ENCODE data around the gene ARVCF. TPM values are rescaled to one million over a fixed set of nuclear protein-coding genes. Genes with fewer than 3 reads are reported as not detected.

The ARVCF gene
- total RNA-seq, 4 donors from 2014 or later, result 10.7 to 21.2 (median 18.4) TPM

DNA sequence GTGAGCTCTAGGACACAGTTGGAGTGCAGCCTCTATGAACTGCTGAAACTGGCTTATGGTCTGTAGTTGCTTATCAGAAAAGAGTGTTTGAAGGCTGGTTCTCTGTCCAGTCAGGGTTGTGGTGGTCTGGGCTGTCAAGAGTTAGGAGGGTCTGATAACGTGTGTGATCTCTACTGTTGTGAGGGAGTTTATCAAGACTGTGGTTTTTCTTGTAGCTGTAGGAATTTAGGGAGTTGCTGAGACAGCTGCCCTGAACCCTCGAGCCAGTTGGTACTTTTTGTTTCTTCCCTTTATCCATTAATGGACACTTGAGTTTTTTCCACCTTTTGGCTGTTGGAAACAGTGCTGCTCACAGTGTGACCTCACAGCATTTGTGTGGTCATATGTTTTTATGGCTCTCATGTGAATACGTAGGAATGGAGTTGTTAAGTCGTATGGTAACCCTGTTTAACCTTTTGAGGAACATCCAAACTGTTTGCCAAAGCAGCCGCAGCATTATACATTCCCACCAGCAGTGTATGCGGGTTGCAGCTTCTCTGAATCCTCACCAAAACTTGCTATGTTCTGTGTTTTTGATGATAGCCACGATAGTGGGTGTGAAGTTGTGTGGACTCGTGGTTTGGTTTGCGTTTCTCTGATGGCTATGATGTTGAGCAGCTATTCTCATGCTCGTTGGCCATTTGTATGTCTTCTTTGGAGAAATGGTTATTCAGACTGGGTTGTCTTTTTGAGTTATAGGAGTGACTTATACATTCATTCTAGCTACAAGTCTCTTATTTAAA, 42.6 kb upstream of the ARVCF start:
- TF ChIP-seq, protein P1, sequence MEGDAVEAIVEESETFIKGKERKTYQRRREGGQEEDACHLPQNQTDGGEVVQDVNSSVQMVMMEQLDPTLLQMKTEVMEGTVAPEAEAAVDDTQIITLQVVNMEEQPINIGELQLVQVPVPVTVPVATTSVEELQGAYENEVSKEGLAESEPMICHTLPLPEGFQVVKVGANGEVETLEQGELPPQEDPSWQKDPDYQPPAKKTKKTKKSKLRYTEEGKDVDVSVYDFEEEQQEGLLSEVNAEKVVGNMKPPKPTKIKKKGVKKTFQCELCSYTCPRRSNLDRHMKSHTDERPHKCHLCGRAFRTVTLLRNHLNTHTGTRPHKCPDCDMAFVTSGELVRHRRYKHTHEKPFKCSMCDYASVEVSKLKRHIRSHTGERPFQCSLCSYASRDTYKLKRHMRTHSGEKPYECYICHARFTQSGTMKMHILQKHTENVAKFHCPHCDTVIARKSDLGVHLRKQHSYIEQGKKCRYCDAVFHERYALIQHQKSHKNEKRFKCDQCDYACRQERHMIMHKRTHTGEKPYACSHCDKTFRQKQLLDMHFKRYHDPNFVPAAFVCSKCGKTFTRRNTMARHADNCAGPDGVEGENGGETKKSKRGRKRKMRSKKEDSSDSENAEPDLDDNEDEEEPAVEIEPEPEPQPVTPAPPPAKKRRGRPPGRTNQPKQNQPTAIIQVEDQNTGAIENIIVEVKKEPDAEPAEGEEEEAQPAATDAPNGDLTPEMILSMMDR (IDR thresholded peaks at IDR 0.05), result no peak
- TF ChIP-seq POLR2A (IDR thresholded peaks at IDR 0.05), result no peak
- Histone ChIP-seq H3K36me3 (peaks cover 0 to 83% (median 0%) of the 10 kb centered on the region in 3 donors), H3K9me3 (no peaks in the 10 kb centered on the region), H3K4me1 (no peaks in the 10 kb centered on the region), H3K27ac (no peak overlapping the region), H3K27me3 (no peaks in the 10 kb centered on the region), H3K4me3 (no peak overlapping the region)
- DNase-seq, result no peak

DNA sequence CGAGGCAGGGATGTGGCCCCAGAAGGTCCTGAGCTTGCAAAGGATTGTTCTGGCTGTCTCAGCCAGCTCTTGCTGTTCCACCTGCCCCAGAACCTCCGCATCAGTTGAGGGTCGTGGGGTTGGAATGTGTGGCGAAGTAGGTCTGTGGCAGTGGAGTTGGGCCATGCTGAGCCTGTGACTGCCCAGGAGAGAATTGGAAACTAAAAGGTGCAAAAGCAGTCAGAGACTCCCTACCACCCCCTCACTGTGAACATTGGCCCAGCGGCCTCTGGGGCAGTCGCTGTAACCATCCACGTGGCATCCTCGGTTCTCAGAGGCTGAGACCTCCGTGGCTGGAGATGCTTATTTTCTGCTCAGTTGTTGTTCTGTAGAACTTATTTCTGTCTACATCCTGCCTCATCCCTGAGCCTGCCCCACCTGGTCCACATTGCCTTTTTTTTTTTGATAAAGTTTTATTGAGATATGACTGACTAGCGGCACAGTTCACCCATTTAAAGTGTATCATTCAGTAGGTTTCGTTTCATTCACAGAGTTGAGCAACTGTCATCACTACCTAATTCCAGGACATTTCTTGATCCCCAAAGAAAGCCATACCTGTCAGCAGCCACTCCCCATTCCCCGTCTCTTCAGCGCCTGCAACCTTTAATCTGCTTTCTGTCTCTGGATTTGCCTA, 41.1 kb upstream of the ARVCF start:
- Histone ChIP-seq H3K4me3 (no peak overlapping the region), H3K27me3 (no peaks in the 10 kb centered on the region), H3K36me3 (peaks cover 0 to 85% (median 0%) of the 10 kb centered on the region in 3 donors), H3K4me1 (no peaks in the 10 kb centered on the region), H3K27ac (no peak overlapping the region), H3K9me3 (no peaks in the 10 kb centered on the region)
- TF ChIP-seq, protein P1 (IDR thresholded peaks at IDR 0.05), result no peak
- no peak for TF ChIP-seq POLR2A (IDR thresholded peaks at IDR 0.05)
- peak in 1 of 3 donors; percentile 36 for DNase-seq

DNA sequence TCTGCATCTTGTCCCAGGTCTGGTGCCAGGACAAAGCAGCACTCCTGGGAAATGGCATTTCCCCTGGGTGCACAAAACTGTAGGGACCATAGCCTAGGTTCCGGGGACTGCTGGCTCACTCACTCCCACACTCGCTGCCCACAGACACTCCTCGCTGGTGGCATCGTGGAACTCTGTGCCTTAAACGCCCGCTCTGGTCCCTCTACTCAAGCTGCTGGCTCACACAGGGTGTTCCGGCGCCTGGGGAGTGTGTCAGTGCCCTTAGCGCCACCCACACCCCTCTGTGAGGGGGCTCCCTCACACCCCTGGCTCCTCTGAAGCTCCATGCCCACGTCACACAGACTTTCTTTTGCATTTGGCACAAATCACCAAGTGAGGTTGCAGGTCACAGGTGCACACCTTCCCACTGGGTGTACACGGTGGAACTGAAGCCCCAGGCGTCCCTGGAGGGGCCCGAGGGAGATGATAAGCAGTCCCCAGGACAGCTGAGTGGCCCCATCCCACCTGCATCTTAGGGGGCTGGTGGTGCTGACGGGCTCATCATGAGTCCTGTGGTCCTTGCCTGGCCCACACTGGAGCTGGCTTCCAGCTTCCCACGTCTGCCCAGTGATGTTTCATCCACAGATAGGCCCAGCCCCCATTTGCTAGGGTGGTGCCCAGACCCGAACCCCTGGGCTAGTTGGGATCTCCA, 40.2 kb upstream of the ARVCF start:
- no peak for TF ChIP-seq POLR2A (IDR thresholded peaks at IDR 0.05)
- TF ChIP-seq, protein P1 (IDR thresholded peaks at IDR 0.05), result no peak
- Histone ChIP-seq H3K27me3 (no peaks in the 10 kb centered on the region), H3K4me3 (no peak overlapping the region), H3K4me1 (no peaks in the 10 kb centered on the region), H3K9me3 (no peaks in the 10 kb centered on the region), H3K36me3 (peaks cover 0 to 84% (median 0%) of the 10 kb centered on the region in 3 donors), H3K27ac (no peak overlapping the region)
- no peak for DNase-seq

DNA sequence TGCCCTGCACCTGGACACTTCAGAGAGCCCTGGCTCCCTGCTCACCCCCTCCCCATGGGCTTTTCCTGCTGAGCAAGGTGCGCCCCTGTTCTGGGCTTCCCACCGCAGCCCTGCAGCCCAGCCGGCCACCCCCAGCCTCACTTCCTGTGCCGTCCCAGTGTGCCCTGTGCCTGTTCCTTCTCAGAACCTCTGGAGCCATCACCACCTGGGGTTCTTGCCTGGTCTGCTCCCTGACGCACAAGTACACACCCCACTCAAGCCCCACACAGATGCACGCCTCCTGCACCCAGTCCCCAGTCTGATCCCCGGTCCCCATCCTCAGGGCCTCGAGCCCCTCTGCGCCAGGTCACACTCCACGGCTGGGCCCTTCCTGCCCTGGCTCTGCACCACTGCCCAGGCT, 39.5 kb upstream of the ARVCF start:
- no peaks in the 10 kb centered on the region for H3K27me3 ChIP-seq
- no peak overlapping the region for H3K4me3 ChIP-seq
- no peaks in the 10 kb centered on the region for H3K4me1 ChIP-seq
- TF ChIP-seq POLR2A (IDR thresholded peaks at IDR 0.05), result no peak
- TF ChIP-seq, protein P1 (IDR thresholded peaks at IDR 0.05), result no peak
- H3K36me3 ChIP-seq, result peaks cover 0 to 77% (median 0%) of the 10 kb centered on the region in 3 donors
- H3K27ac ChIP-seq, result no peak overlapping the region
- no peaks in the 10 kb centered on the region for H3K9me3 ChIP-seq
- no peak for DNase-seq

DNA sequence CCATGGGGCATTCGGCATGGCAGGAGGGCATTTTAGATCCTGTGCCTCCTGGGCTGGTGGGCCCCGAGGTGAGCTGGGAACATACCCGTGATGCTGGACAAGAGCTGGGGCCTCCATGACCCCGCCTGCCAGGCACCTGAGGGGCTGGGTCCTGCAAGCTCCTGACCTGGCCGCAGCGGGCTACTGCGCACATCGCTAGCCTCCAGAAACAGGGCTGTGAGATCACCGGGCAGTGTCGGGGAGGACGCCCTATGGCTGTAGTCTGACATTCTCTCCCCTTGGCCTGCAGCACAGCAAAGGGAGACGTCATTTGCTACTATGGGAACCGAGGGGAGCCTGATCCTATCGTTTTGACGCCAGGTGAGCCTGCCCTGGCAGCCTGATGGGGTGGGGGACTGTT, 39.0 kb upstream of the ARVCF start:
- no peaks in the 10 kb centered on the region for H3K9me3 ChIP-seq
- peaks cover 0 to 73% (median 0%) of the 10 kb centered on the region in 3 donors for H3K36me3 ChIP-seq
- no peak overlapping the region for H3K4me3 ChIP-seq
- H3K27ac ChIP-seq, result no peak overlapping the region
- DNase-seq, result peak in 1 of 3 donors; percentile 33
- TF ChIP-seq POLR2A (IDR thresholded peaks at IDR 0.05), result no peak
- TF ChIP-seq, protein P1 (IDR thresholded peaks at IDR 0.05), result no peak
- H3K4me1 ChIP-seq, result no peaks in the 10 kb centered on the region
- no peaks in the 10 kb centered on the region for H3K27me3 ChIP-seq
